Measurements from ENCODE around the gene SNX9. TPM values are rescaled to one million over a fixed set of nuclear protein-coding genes. Genes with fewer than 3 reads are reported as not detected.
A peak's percentile ranks its signal among the peaks of the same experiment; 100 is the strongest.

Gene SNX9
- total RNA-seq, 4 donors from 2014 or later, result 29.4 to 44.9 (median 33.3) TPM

GRCh38 chr6:157952861-157953351, 129.9 kb downstream of the SNX9 start:
- Histone ChIP-seq H3K27me3 (no peaks in the 10 kb centered on the region), H3K36me3 (no peaks in the 10 kb centered on the region), H3K27ac (no peak overlapping the region), H3K4me3 (no peak overlapping the region), H3K9me3 (no peaks in the 10 kb centered on the region), H3K4me1 (peaks cover 9% of the 10 kb centered on the region in 2 donors)
- TF ChIP-seq POLR2A (IDR thresholded peaks at IDR 0.05), result no peak
- no peak for TF ChIP-seq CTCF (IDR thresholded peaks at IDR 0.05 in 4 of 5, conservative IDR thresholded peaks at IDR 0.05 in 1 of 5)
- ATAC-seq (no peak), DNase-seq (no peak)
- intact Hi-C loops (cut with DNase I; ENCODE audit: low total_unique reads) (no loop called here), in situ Hi-C loops (cut with MboI; ENCODE audit: low sequenced_read_pairs in 4 of 4) (no loop called here)

GRCh38 chr6:157953580-157954091, 130.6 kb downstream of the SNX9 start:
- in situ Hi-C loops (cut with MboI; ENCODE audit: low sequenced_read_pairs in 4 of 4) (no loop called here), intact Hi-C loops (cut with DNase I; ENCODE audit: low total_unique reads) (no loop called here)
- Histone ChIP-seq H3K36me3 (no peaks in the 10 kb centered on the region), H3K4me1 (peaks cover 9% of the 10 kb centered on the region in 2 donors), H3K9me3 (peaks cover 0 to 4% (median 0%) of the 10 kb centered on the region in 3 donors), H3K27ac (no peak overlapping the region), H3K27me3 (no peaks in the 10 kb centered on the region), H3K4me3 (peak overlapping the region; percentile 1 to 45 (median 26))
- no peak for DNase-seq
- ATAC-seq, result no peak
- TF ChIP-seq POLR2A (IDR thresholded peaks at IDR 0.05) (no peak), CTCF (IDR thresholded peaks at IDR 0.05 in 4 of 5, conservative IDR thresholded peaks at IDR 0.05 in 1 of 5) (no peak)

GRCh38 chr6:157954150-157955117, 131.4 kb downstream of the SNX9 start:
- no peak for TF ChIP-seq POLR2A (IDR thresholded peaks at IDR 0.05)
- TF ChIP-seq CTCF (IDR thresholded peaks at IDR 0.05 in 4 of 5, conservative IDR thresholded peaks at IDR 0.05 in 1 of 5), result no peak
- no peak for DNase-seq
- peaks cover 0 to 4% (median 0%) of the 10 kb centered on the region in 3 donors for H3K9me3 ChIP-seq
- peak overlapping the region; percentile 1 to 45 (median 26) for H3K4me3 ChIP-seq
- H3K27ac ChIP-seq, result no peak overlapping the region
- H3K4me1 ChIP-seq, result peaks cover 9% of the 10 kb centered on the region in 2 donors
- peak; percentile 49 to 52 for ATAC-seq
- no peaks in the 10 kb centered on the region for H3K27me3 ChIP-seq
- intact Hi-C loops (cut with DNase I; ENCODE audit: low total_unique reads) (no loop called here), in situ Hi-C loops (cut with MboI; ENCODE audit: low sequenced_read_pairs in 4 of 4) (no loop called here)
- no peaks in the 10 kb centered on the region for H3K36me3 ChIP-seq

- no peak overlapping the region for H3K4me3 ChIP-seq
- intact Hi-C loops (cut with DNase I; ENCODE audit: low total_unique reads), result no loop called here
- no peaks in the 10 kb centered on the region for H3K36me3 ChIP-seq
- ATAC-seq, result no peak
- no peak for DNase-seq
- in situ Hi-C loops (cut with MboI; ENCODE audit: low sequenced_read_pairs in 4 of 4), result no loop called here
- peaks cover 0 to 4% (median 0%) of the 10 kb centered on the region in 3 donors for H3K9me3 ChIP-seq
- H3K4me1 ChIP-seq, result peaks cover 9% of the 10 kb centered on the region in 2 donors
- H3K27ac ChIP-seq, result no peak overlapping the region
- TF ChIP-seq POLR2A (IDR thresholded peaks at IDR 0.05), result no peak
- TF ChIP-seq CTCF (IDR thresholded peaks at IDR 0.05 in 4 of 5, conservative IDR thresholded peaks at IDR 0.05 in 1 of 5), result no peak
- no peaks in the 10 kb centered on the region for H3K27me3 ChIP-seq
Observed at GRCh38 chr6:157955675-157956074, 132.6 kb downstream of the SNX9 start.
